ENCODE measurements around the gene UBE2N. TPM values are rescaled to one million over a fixed set of nuclear protein-coding genes. Genes with fewer than 3 reads are reported as not detected.

UBE2N gene
- total RNA-seq, 1 experiment from 2014 or later: 124 TPM

GRCh38 chr12:93467351-93468007, 25.7 kb upstream of the UBE2N start, which contains the start of gene MRPL42:
Gene MRPL42 (plus strand): TSS chr12:93467514. CDS start chr12:93469286, 1,772 bp downstream.
- peak within 1 kb of the TSS; percentile 87 for H2AFZ ChIP-seq (ENCODE audit: low read length)
- peaks cover 12% of the 10 kb centered on the region for H3K36me3 ChIP-seq (ENCODE audit: insufficient read depth, low read length)
- peak within 1 kb of the TSS; percentile 71 for H3K4me2 ChIP-seq (ENCODE audit: low read depth, low read length, poor library complexity, severe bottlenecking)
- H3K9me3 ChIP-seq (ENCODE audit: low read length): no peaks in the 10 kb centered on the region
- H4K20me1 ChIP-seq (ENCODE audit: insufficient read depth, low read depth, low read length): no peaks in the 10 kb centered on the region
- peaks cover 48% of the 10 kb centered on the region for H3K79me2 ChIP-seq (ENCODE audit: low read length)
- peak within 1 kb of the TSS; percentile 77 for H3K9ac ChIP-seq (ENCODE audit: low read length)
- H3K4me3 ChIP-seq (ENCODE audit: low read length): peak within 1 kb of the TSS; percentile 78
- H3K27me3 ChIP-seq (ENCODE audit: low read length): no peaks in the 10 kb centered on the region
- peak; percentile 97 for DNase-seq
- H3K9me2 ChIP-seq (replicated peaks; ENCODE audit: insufficient read depth, low read length): no peaks in the 10 kb centered on the region
- peak within 1 kb of the TSS; percentile 48 for H3K27ac ChIP-seq (ENCODE audit: low read length)
- peaks cover 16% of the 10 kb centered on the region for H3K4me1 ChIP-seq (ENCODE audit: low read length)

- Histone ChIP-seq H3K9ac (ENCODE audit: low read length) (no peak overlapping the region), H3K79me2 (ENCODE audit: low read length) (peaks cover 43% of the 10 kb centered on the region), H3K9me2 (replicated peaks; ENCODE audit: insufficient read depth, low read length) (no peaks in the 10 kb centered on the region), H3K4me1 (ENCODE audit: low read length) (peaks cover 16% of the 10 kb centered on the region), H3K27me3 (ENCODE audit: low read length) (no peaks in the 10 kb centered on the region), H3K4me2 (ENCODE audit: low read depth, low read length, poor library complexity, severe bottlenecking) (no peak overlapping the region), H3K4me3 (ENCODE audit: low read length) (no peak overlapping the region), H3K9me3 (ENCODE audit: low read length) (no peaks in the 10 kb centered on the region), H4K20me1 (ENCODE audit: insufficient read depth, low read depth, low read length) (no peaks in the 10 kb centered on the region), H2AFZ (ENCODE audit: low read length) (peak overlapping the region; percentile 87), H3K36me3 (ENCODE audit: insufficient read depth, low read length) (peaks cover 12% of the 10 kb centered on the region), H3K27ac (ENCODE audit: low read length) (no peak overlapping the region)
- DNase-seq: no peak
These were observed 25.0 kb upstream of the UBE2N start for GRCh38 chr12:93466625-93467350.

GRCh38 chr12:93465841-93466240, 24.1 kb upstream of the UBE2N start:
- Histone ChIP-seq H3K4me3 (ENCODE audit: low read length) (no peak overlapping the region), H3K4me1 (ENCODE audit: low read length) (peaks cover 16% of the 10 kb centered on the region), H3K9ac (ENCODE audit: low read length) (no peak overlapping the region), H2AFZ (ENCODE audit: low read length) (no peak overlapping the region), H3K9me2 (replicated peaks; ENCODE audit: insufficient read depth, low read length) (no peaks in the 10 kb centered on the region), H3K36me3 (ENCODE audit: insufficient read depth, low read length) (peaks cover 10% of the 10 kb centered on the region), H3K27ac (ENCODE audit: low read length) (no peak overlapping the region), H3K27me3 (ENCODE audit: low read length) (no peaks in the 10 kb centered on the region), H4K20me1 (ENCODE audit: insufficient read depth, low read depth, low read length) (no peaks in the 10 kb centered on the region), H3K4me2 (ENCODE audit: low read depth, low read length, poor library complexity, severe bottlenecking) (no peak overlapping the region), H3K79me2 (ENCODE audit: low read length) (peaks cover 34% of the 10 kb centered on the region), H3K9me3 (ENCODE audit: low read length) (no peaks in the 10 kb centered on the region)
- DNase-seq: no peak

- H2AFZ ChIP-seq (ENCODE audit: low read length): no peak overlapping the region
- no peaks in the 10 kb centered on the region for H3K79me2 ChIP-seq (ENCODE audit: low read length)
- H3K36me3 ChIP-seq (ENCODE audit: insufficient read depth, low read length): no peaks in the 10 kb centered on the region
- no peak overlapping the region for H3K27ac ChIP-seq (ENCODE audit: low read length)
- H3K9me3 ChIP-seq (ENCODE audit: low read length): no peaks in the 10 kb centered on the region
- H3K4me1 ChIP-seq (ENCODE audit: low read length): peaks cover 10% of the 10 kb centered on the region
- H4K20me1 ChIP-seq (ENCODE audit: insufficient read depth, low read depth, low read length): no peaks in the 10 kb centered on the region
- H3K4me2 ChIP-seq (ENCODE audit: low read depth, low read length, poor library complexity, severe bottlenecking): no peak overlapping the region
- no peaks in the 10 kb centered on the region for H3K9me2 ChIP-seq (replicated peaks; ENCODE audit: insufficient read depth, low read length)
- no peak overlapping the region for H3K4me3 ChIP-seq (ENCODE audit: low read length)
- H3K9ac ChIP-seq (ENCODE audit: low read length): no peak overlapping the region
- no peaks in the 10 kb centered on the region for H3K27me3 ChIP-seq (ENCODE audit: low read length)
- no peak for DNase-seq
These were observed 19.8 kb upstream of the UBE2N start for GRCh38 chr12:93461503-93461902.

GRCh38 chr12:93460902-93461301, 19.2 kb upstream of the UBE2N start:
- Histone ChIP-seq H3K4me1 (ENCODE audit: low read length) (peaks cover 10% of the 10 kb centered on the region), H3K27ac (ENCODE audit: low read length) (no peak overlapping the region), H3K79me2 (ENCODE audit: low read length) (no peaks in the 10 kb centered on the region), H3K36me3 (ENCODE audit: insufficient read depth, low read length) (no peaks in the 10 kb centered on the region), H3K4me2 (ENCODE audit: low read depth, low read length, poor library complexity, severe bottlenecking) (no peak overlapping the region), H3K4me3 (ENCODE audit: low read length) (no peak overlapping the region), H3K9ac (ENCODE audit: low read length) (no peak overlapping the region), H3K9me3 (ENCODE audit: low read length) (no peaks in the 10 kb centered on the region), H3K27me3 (ENCODE audit: low read length) (no peaks in the 10 kb centered on the region), H2AFZ (ENCODE audit: low read length) (no peak overlapping the region), H3K9me2 (replicated peaks; ENCODE audit: insufficient read depth, low read length) (no peaks in the 10 kb centered on the region), H4K20me1 (ENCODE audit: insufficient read depth, low read depth, low read length) (no peaks in the 10 kb centered on the region)
- DNase-seq: no peak

- Histone ChIP-seq H3K36me3 (ENCODE audit: insufficient read depth, low read length) (no peaks in the 10 kb centered on the region), H3K79me2 (ENCODE audit: low read length) (no peaks in the 10 kb centered on the region), H3K27me3 (ENCODE audit: low read length) (no peaks in the 10 kb centered on the region), H3K9me3 (ENCODE audit: low read length) (no peaks in the 10 kb centered on the region), H4K20me1 (ENCODE audit: insufficient read depth, low read depth, low read length) (no peaks in the 10 kb centered on the region), H3K9me2 (replicated peaks; ENCODE audit: insufficient read depth, low read length) (no peaks in the 10 kb centered on the region), H2AFZ (ENCODE audit: low read length) (peak overlapping the region; percentile 28; the same call in 1 of the 2 replicates), H3K27ac (ENCODE audit: low read length) (no peak overlapping the region), H3K4me3 (ENCODE audit: low read length) (no peak overlapping the region), H3K9ac (ENCODE audit: low read length) (no peak overlapping the region), H3K4me1 (ENCODE audit: low read length) (peaks cover 10% of the 10 kb centered on the region), H3K4me2 (ENCODE audit: low read depth, low read length, poor library complexity, severe bottlenecking) (peak overlapping the region; percentile 30)
- DNase-seq: no peak
These were observed 18.3 kb upstream of the UBE2N start for GRCh38 chr12:93460003-93460402.

- Histone ChIP-seq H3K4me2 (ENCODE audit: low read depth, low read length, poor library complexity, severe bottlenecking) (no peak overlapping the region), H3K9ac (ENCODE audit: low read length) (no peak overlapping the region), H3K27me3 (ENCODE audit: low read length) (no peaks in the 10 kb centered on the region), H3K9me3 (ENCODE audit: low read length) (no peaks in the 10 kb centered on the region), H3K27ac (ENCODE audit: low read length) (no peak overlapping the region), H4K20me1 (ENCODE audit: insufficient read depth, low read depth, low read length) (no peaks in the 10 kb centered on the region), H3K9me2 (replicated peaks; ENCODE audit: insufficient read depth, low read length) (no peaks in the 10 kb centered on the region), H3K4me3 (ENCODE audit: low read length) (no peak overlapping the region), H3K4me1 (ENCODE audit: low read length) (peaks cover 10% of the 10 kb centered on the region), H3K36me3 (ENCODE audit: insufficient read depth, low read length) (no peaks in the 10 kb centered on the region), H3K79me2 (ENCODE audit: low read length) (no peaks in the 10 kb centered on the region), H2AFZ (ENCODE audit: low read length) (no peak overlapping the region)
- no peak for DNase-seq
These were observed 17.4 kb upstream of the UBE2N start for GRCh38 chr12:93459097-93459496.

GRCh38 chr12:93456077-93456476, 14.3 kb upstream of the UBE2N start:
- H2AFZ ChIP-seq (ENCODE audit: low read length): no peak overlapping the region
- DNase-seq: no peak
- H3K9me2 ChIP-seq (replicated peaks; ENCODE audit: insufficient read depth, low read length): no peaks in the 10 kb centered on the region
- H4K20me1 ChIP-seq (ENCODE audit: insufficient read depth, low read depth, low read length): no peaks in the 10 kb centered on the region
- H3K4me3 ChIP-seq (ENCODE audit: low read length): no peak overlapping the region
- H3K27me3 ChIP-seq (ENCODE audit: low read length): no peaks in the 10 kb centered on the region
- no peak overlapping the region for H3K4me2 ChIP-seq (ENCODE audit: low read depth, low read length, poor library complexity, severe bottlenecking)
- no peaks in the 10 kb centered on the region for H3K79me2 ChIP-seq (ENCODE audit: low read length)
- no peak overlapping the region for H3K27ac ChIP-seq (ENCODE audit: low read length)
- H3K9me3 ChIP-seq (ENCODE audit: low read length): no peaks in the 10 kb centered on the region
- no peaks in the 10 kb centered on the region for H3K36me3 ChIP-seq (ENCODE audit: insufficient read depth, low read length)
- H3K4me1 ChIP-seq (ENCODE audit: low read length): peaks cover 10% of the 10 kb centered on the region
- no peak overlapping the region for H3K9ac ChIP-seq (ENCODE audit: low read length)
